Measurements from ENCODE around the gene GALNT9.

GRCh38 chr12:132284827-132285741 lies 44.3 kb downstream of the GALNT9 start:
- TF ChIP-seq EZH2 (IDR thresholded peaks at IDR 0.05; ENCODE audit: borderline replicate concordance, low read depth, low read length, severe bottlenecking) (no peak), CTCF (IDR thresholded peaks at IDR 0.05; ENCODE audit: borderline replicate concordance, extremely low read depth, low read length, poor library complexity, severe bottlenecking) (no peak)

Measured in DND-41 (cell line).